Activated CD4-positive, alpha-beta memory T cell treated with anti-CD3 and anti-CD28 coated beads for 36 hours (primary cell): ENCODE results near the gene DCK. TPM values are rescaled to one million over a fixed set of nuclear protein-coding genes. Genes with fewer than 3 reads are reported as not detected.

Source experiments
- CTCF ChIA-PET: fragments of 350-600 bp; sonication (Branson Sonifier 250); formaldehyde crosslinking; loops from one replicate; lab custom pipeline; 2021; ENCODE audit warnings: antibody characterized with exemption, inconsistent platforms; lab: Charles Lee
- POLR2A ChIA-PET: fragments of 350-600 bp; sonication (Branson Sonifier 250); formaldehyde crosslinking; loops from one replicate; lab custom pipeline; 2021; ENCODE audit warnings: antibody characterized with exemption; lab: Charles Lee
- DNase-seq: peaks from one replicate; pipeline ENCODE4 v3.0.0-alpha.2; 2020
- H3K27ac Mint-ChIP-seq: one replicate; pipeline ENCODE4 v1.8.0; 2021; ENCODE audit warnings: mixed read lengths
- H3K27me3 Mint-ChIP-seq: one replicate; pipeline ENCODE4 v1.8.0; 2021; ENCODE audit warnings: mixed read lengths
- H3K36me3 Mint-ChIP-seq: one replicate; pipeline ENCODE4 v1.8.0; 2021; ENCODE audit warnings: mixed read lengths
- H3K4me1 Mint-ChIP-seq: one replicate; pipeline ENCODE4 v1.8.0; 2021; ENCODE audit warnings: low read depth, mixed read lengths
- H3K4me3 Mint-ChIP-seq: one replicate; pipeline ENCODE4 v1.8.0; 2021; ENCODE audit warnings: mild to moderate bottlenecking, mixed read lengths
- H3K9me3 Mint-ChIP-seq: one replicate; pipeline ENCODE4 v1.8.0; 2021; ENCODE audit warnings: mixed read lengths
- intact Hi-C: fragments of 100-400 bp; cut with micrococcal nuclease; formaldehyde crosslinking; loops from one replicate; pipeline ENCODE4 v1.15.1; 2023
- total RNA-seq, 2 experiments: library from RNA; stranded (reverse); gene quantifications; one replicate each; pipeline ENCODE4 v1.2.3, GENCODE V29; 2021

The DCK gene
- total RNA-seq, result 10 to 100 TPM; 37.0 to 37.2 TPM

DNA sequence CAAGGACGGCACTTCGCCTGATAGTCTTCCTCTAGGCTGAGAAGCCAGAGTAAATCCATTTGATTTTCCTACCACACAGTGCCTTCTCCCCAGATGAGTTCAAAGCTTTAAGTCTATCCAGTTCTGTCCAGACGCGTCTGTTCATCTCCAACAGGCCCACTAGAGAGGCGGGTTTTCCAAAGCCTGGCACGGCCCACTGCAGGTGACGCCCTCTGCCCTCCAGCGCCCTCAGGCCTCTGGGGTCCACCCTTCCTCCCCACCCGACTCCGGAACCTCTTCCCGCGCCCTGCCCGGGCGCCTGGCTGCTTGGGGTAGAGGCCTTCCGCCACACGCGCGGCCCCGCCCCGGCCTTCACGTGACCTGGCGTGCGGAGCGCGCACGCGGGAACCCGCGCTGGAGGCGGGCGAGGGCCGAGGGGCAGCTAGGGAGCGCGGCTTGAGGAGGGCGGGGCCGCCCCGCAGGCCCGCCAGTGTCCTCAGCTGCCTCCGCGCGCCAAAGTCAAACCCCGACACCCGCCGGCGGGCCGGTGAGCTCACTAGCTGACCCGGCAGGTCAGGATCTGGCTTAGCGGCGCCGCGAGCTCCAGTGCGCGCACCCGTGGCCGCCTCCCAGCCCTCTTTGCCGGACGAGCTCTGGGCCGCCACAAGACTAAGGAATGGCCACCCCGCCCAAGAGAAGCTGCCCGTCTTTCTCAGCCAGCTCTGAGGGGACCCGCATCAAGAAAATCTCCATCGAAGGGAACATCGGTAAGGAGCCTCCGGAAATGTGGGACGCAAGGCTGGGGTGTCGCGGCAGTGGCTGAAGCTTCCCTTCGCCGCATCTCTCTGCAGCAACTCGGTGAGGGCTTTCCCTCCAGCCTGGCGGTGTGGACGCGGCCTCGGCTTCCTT is at the start of gene DCK:
TSS of gene DCK (plus strand) at position 469 of the 888 bp plus-strand sequence. CDS start at position 656, 187 bp downstream.
- peak; percentile 91 for DNase-seq
- CTCF ChIA-PET, result interaction anchor here (1.2 to 8.1 kb wide), 5 partner anchors 10 to 392 kb away, joined by 3 to 69 read pairs (median 6); partner anchors contain the start of gene GRSF1
- intact Hi-C loops, result loop anchor here (1.0 to 5.0 kb wide), 6 partner anchors 13 to 305 kb away; partner anchors contain the start of genes GRSF1, MOB1B and UTP3
- H3K4me1 Mint-ChIP-seq, result peaks cover 35% of the 10 kb centered on the region
- peaks cover 7% of the 10 kb centered on the region for H3K36me3 Mint-ChIP-seq
- H3K9me3 Mint-ChIP-seq, result no peaks in the 10 kb centered on the region
- POLR2A ChIA-PET, result interaction anchor here (0.7 to 1.8 kb wide), 8 partner anchors 8 to 306 kb away, joined by 3 to 12 read pairs (median 4); partner anchors contain the start of genes GRSF1 and UTP3
- H3K4me3 Mint-ChIP-seq, result peak within 1 kb of the TSS; percentile 91
- H3K27ac Mint-ChIP-seq, result peak within 1 kb of the TSS; percentile 83
- H3K27me3 Mint-ChIP-seq, result no peaks in the 10 kb centered on the region

DNA sequence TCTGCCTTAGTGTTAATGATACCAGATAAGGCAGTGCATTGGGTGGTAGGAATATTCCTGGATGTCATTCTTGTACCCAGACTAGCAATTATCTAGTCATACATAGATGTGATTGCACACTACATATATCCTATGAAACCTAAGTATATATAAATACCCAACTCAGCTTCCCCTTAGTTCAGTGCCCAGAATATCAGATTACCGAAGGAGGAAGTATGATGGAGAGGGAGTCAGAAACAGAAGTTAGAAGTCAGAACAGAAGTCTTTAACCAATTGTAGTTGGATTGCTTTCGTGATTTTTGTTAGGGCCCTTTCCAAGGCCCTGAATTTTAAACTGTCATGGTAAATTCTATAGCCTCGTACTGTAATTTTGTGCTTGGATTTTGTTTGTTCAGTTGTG is 48.4 kb upstream of the DCK start:
- ChIA-PET CTCF (no interaction called here), POLR2A (no interaction called here)
- Mint-ChIP-seq H3K27ac (no peak overlapping the region), H3K36me3 (peaks cover 4% of the 10 kb centered on the region), H3K27me3 (no peaks in the 10 kb centered on the region), H3K9me3 (no peaks in the 10 kb centered on the region), H3K4me3 (no peak overlapping the region), H3K4me1 (peaks cover 4% of the 10 kb centered on the region)
- DNase-seq, result no peak
- intact Hi-C loops, result no loop called here

DNA sequence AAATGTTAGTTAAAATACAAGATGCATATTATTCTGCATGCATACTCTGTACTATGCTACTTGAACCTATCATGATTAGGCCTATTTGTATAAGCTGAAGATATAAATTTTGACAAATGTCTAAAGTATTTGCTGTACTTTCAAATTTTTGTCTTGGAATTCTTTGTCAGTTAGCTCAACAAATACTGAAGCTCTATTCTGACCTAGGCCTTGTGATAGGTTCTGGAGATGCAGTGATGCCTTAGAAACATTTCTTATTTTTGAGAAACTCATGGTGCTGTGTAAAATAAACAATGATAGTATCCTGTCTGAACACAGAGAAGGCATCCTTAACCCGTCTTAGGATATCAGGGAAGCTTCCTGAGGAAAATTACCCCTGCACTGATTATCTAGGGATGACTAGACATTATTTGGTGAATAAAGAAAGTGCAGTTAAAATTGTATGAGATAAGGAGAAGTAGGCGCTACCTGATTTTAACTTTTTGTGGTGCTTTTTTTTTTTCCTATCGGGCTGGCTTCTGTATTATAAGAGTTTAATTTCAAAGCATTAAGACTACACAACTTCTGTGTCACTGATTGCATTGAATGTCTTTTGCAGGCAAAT is 47.9 kb upstream of the DCK start:
- POLR2A ChIA-PET, result no interaction called here
- H3K9me3 Mint-ChIP-seq, result no peaks in the 10 kb centered on the region
- CTCF ChIA-PET, result no interaction called here
- H3K27me3 Mint-ChIP-seq, result no peaks in the 10 kb centered on the region
- peaks cover 4% of the 10 kb centered on the region for H3K4me1 Mint-ChIP-seq
- DNase-seq, result no peak
- H3K27ac Mint-ChIP-seq, result no peak overlapping the region
- H3K36me3 Mint-ChIP-seq, result peaks cover 4% of the 10 kb centered on the region
- no peak overlapping the region for H3K4me3 Mint-ChIP-seq
- intact Hi-C loops, result no loop called here

DNA sequence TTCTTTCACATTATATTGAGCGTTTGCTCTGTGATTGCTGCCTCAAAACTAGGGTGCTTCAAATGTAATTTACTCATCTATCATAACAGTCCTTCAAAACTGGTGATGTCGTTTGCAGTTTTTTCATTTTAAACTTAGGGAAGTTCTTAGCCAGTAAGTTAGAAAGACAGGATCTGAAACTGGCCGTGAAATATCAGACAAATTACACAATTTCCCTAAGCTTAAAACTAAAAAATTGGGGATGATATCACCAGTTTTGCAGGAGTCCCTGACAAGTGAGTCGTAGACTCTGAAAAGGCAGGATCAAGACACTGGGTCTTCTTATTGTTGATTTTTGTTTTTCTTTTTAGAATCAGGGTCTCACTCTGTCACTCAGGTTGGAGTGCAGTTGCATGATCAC is 46.5 kb upstream of the DCK start:
- POLR2A ChIA-PET, result no interaction called here
- H3K4me1 Mint-ChIP-seq, result peaks cover 4% of the 10 kb centered on the region
- H3K9me3 Mint-ChIP-seq, result no peaks in the 10 kb centered on the region
- CTCF ChIA-PET, result no interaction called here
- DNase-seq, result no peak
- no peak overlapping the region for H3K4me3 Mint-ChIP-seq
- no peak overlapping the region for H3K27ac Mint-ChIP-seq
- no peaks in the 10 kb centered on the region for H3K27me3 Mint-ChIP-seq
- peaks cover 4% of the 10 kb centered on the region for H3K36me3 Mint-ChIP-seq
- intact Hi-C loops, result no loop called here

DNA sequence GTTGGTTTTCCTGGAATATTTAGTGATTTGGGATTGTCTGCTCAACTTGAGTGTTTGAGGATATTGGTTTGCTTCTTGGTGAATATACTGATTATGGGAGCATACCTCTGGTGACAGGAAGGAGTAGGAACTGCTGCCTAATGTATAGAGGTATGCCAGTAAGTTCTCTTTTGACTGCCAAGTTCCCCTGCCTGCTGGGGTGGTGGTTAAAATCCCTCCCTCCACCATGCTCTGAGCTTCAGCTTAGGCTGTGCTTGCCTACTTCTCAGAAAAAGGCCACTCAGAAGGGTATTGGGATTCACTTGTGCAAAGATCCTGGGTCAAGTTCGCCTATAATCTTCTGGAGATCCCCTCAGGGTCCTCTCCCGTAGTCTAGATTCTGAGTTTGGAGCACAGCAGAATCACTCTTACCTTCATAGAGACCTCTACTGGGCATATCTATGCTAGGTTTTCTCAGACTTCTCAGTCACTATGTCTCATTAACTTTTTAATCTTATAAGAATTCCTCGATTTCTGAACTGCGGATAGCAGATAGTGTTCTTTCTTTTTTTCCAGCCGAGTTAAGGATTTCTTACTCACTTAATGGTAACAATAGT is 44.7 kb upstream of the DCK start:
- Mint-ChIP-seq H3K4me1 (peaks cover 2% of the 10 kb centered on the region), H3K27ac (no peak overlapping the region), H3K4me3 (no peak overlapping the region), H3K9me3 (no peaks in the 10 kb centered on the region), H3K27me3 (no peaks in the 10 kb centered on the region), H3K36me3 (peaks cover 4% of the 10 kb centered on the region)
- ChIA-PET POLR2A (no interaction called here), CTCF (no interaction called here)
- intact Hi-C loops, result no loop called here
- DNase-seq, result no peak

DNA sequence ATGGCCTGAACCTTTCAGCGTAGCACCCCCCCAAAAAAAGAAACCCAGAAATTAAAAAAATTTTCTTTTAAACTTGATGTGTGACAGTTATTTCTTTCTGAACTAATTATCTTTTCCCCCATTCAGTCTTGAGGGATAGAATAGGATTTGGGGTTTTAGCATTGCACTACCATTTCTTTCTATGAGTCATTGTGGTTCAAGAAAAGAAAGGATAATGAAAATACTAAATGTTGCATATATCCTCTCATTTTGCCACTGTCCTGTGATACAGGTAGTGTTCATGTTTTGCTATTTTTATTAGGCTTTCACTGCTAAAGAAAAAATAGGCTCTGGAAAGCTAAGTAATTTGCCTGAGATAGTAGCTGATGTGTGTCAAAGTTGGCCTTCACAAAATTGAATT is 39.4 kb upstream of the DCK start:
- intact Hi-C loops, result no loop called here
- no peak for DNase-seq
- ChIA-PET POLR2A (interaction anchor here (0.6 kb wide), 1 partner anchor 23 kb away, joined by 3 read pairs; no protein-coding TSS in a partner anchor), CTCF (no interaction called here)
- H3K4me1 Mint-ChIP-seq, result peaks cover 2% of the 10 kb centered on the region
- H3K36me3 Mint-ChIP-seq, result no peaks in the 10 kb centered on the region
- H3K27ac Mint-ChIP-seq, result no peak overlapping the region
- H3K9me3 Mint-ChIP-seq, result no peaks in the 10 kb centered on the region
- H3K4me3 Mint-ChIP-seq, result no peak overlapping the region
- H3K27me3 Mint-ChIP-seq, result no peaks in the 10 kb centered on the region

DNA sequence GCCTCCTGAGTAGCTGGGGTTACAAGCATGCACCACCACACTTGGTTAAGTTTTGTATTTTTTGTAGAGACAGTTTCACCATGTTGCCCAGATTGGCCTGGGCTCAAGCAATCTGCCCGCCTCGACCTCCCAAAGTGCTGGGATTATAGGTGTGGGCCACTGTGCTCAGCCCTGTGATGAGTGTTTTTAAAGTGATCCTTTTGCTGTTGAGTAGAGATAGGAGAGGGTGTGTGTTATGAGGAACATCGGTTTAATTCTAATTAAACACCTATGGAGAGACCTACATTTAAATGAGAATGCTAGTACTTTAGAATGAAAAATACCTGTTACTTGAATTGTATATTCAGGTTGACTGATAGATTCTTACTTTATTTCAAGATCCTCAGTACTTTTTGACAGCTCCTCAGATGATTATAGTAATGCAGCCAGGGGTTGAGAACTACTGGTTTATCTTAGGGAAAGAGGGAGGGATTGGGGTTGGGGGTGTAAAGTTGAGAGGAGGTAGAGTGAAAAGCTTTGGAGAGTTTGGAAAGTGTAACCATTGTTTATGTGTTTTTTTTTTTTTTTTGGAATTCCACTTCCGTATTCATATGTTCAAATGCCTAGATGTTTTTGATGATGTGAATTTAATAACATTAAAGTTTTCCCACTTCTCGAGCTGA is 36.8 kb upstream of the DCK start:
- no peak for DNase-seq
- CTCF ChIA-PET, result no interaction called here
- POLR2A ChIA-PET, result no interaction called here
- H3K9me3 Mint-ChIP-seq, result no peaks in the 10 kb centered on the region
- peaks cover 5% of the 10 kb centered on the region for H3K36me3 Mint-ChIP-seq
- intact Hi-C loops, result no loop called here
- no peak overlapping the region for H3K4me3 Mint-ChIP-seq
- H3K27ac Mint-ChIP-seq, result no peak overlapping the region
- peaks cover 2% of the 10 kb centered on the region for H3K4me1 Mint-ChIP-seq
- no peaks in the 10 kb centered on the region for H3K27me3 Mint-ChIP-seq

DNA sequence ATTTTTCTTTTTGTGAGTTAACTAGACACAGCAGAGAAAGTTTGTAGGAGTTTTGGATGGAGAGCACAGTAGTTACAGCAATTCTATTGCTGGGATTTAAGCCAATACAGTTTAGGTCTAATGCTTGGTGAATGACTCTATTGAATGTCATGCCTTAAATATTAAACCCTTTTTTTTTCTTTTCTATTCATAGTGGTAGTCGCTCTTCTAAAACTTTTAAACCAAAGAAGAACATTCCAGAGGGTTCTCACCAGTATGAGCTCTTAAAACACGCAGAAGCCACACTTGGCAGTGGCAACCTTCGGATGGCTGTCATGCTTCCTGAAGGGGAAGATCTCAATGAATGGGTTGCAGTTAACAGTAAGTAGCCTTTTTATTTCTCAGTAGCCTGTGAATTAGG is 34.8 kb upstream of the DCK start:
- ChIA-PET CTCF (interaction anchor here (1.2 kb wide), 1 partner anchor 52 kb away, joined by 4 read pairs; no protein-coding TSS in a partner anchor), POLR2A (interaction anchor here (0.6 kb wide), 1 partner anchor 39 kb away, joined by 3 read pairs; no protein-coding TSS in a partner anchor)
- no peak for DNase-seq
- H3K4me1 Mint-ChIP-seq, result no peaks in the 10 kb centered on the region
- H3K9me3 Mint-ChIP-seq, result no peaks in the 10 kb centered on the region
- no peak overlapping the region for H3K4me3 Mint-ChIP-seq
- H3K36me3 Mint-ChIP-seq, result peaks cover 5% of the 10 kb centered on the region
- H3K27me3 Mint-ChIP-seq, result no peaks in the 10 kb centered on the region
- no peak overlapping the region for H3K27ac Mint-ChIP-seq
- intact Hi-C loops, result no loop called here

DNA sequence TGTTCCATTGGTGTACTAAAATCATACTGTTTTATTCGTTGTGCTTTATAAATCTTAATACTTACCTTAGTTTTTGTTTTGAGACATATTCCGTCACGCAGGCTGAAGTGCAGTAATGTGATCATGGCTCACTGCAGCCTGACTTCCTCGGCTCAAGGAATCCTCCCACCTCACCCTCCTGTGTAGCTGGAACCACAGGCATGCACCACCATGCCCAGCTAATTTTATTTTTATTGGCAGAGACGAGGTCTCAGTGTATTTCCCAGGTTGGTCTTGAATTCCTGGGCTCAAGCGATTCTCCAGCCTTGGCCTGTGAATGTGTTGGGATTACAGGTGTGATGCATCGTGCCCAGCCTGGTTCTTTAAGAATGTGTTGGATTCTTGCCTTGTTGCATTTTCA is 24.4 kb upstream of the DCK start:
- DNase-seq, result no peak
- ChIA-PET CTCF (no interaction called here), POLR2A (no interaction called here)
- Mint-ChIP-seq H3K4me1 (no peaks in the 10 kb centered on the region), H3K36me3 (peaks cover 2% of the 10 kb centered on the region), H3K9me3 (no peaks in the 10 kb centered on the region), H3K27ac (no peak overlapping the region), H3K27me3 (no peaks in the 10 kb centered on the region), H3K4me3 (no peak overlapping the region)
- intact Hi-C loops, result no loop called here

DNA sequence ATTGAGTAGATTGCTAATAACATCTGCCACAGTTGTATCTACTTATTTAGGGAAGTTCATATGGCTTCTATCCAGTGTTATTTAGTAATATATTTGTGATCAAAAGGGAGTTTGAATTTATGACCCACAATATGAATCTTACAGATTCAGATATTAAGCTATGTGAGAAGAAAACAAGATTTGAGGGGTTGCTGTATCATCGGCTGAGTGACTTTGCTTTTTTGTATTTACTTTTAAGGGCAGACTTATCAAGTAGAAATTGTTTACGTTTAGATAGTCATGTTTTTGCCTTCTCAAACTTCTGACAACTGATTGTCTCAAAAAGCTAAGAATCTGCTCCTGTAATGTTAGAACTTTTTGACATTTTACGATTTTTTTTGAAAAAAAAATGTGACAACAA is 17.2 kb upstream of the DCK start:
- no peaks in the 10 kb centered on the region for H3K4me1 Mint-ChIP-seq
- CTCF ChIA-PET, result no interaction called here
- POLR2A ChIA-PET, result no interaction called here
- no peaks in the 10 kb centered on the region for H3K27me3 Mint-ChIP-seq
- no peak overlapping the region for H3K27ac Mint-ChIP-seq
- H3K36me3 Mint-ChIP-seq, result peaks cover 3% of the 10 kb centered on the region
- no peak for DNase-seq
- no peak overlapping the region for H3K4me3 Mint-ChIP-seq
- intact Hi-C loops, result no loop called here
- H3K9me3 Mint-ChIP-seq, result no peaks in the 10 kb centered on the region

DNA sequence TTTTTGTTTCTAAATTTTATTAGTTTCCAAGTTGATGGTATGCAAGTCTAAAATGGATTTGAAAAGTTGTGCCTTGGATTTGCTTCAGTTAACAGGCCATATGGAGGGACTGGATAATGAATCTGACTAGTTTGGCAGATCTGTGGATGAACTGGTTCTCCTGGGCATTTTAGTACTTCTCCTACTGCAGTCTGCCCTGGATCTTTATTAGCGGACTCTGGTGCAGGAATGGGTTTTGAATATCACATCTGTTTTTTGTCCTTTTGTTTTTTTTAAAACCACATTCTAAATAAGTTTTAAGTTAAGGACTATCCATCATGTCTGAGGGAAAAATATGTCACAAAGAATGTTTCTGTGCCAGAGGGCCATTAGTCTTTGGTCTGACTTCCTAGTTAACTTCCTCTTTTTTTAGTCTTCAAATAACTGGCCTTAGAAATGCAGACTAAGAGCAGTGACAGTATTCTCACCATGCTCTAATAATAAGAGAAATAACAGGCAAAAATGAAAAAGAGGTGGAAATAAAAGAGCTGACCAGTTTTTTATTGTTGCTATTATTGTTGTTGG is 13.9 kb upstream of the DCK start:
- intact Hi-C loops, result no loop called here
- CTCF ChIA-PET, result no interaction called here
- no peak overlapping the region for H3K27ac Mint-ChIP-seq

More for the DNA sequence above, 13.9 kb upstream of the DCK start:
- no peaks in the 10 kb centered on the region for H3K4me1 Mint-ChIP-seq
- no peaks in the 10 kb centered on the region for H3K36me3 Mint-ChIP-seq
- no peaks in the 10 kb centered on the region for H3K9me3 Mint-ChIP-seq
- H3K27me3 Mint-ChIP-seq, result no peaks in the 10 kb centered on the region
- no peak overlapping the region for H3K4me3 Mint-ChIP-seq
- POLR2A ChIA-PET, result no interaction called here
- DNase-seq, result no peak
